Activated CD4-positive, alpha-beta T cell treated with anti-CD3 and anti-CD28 coated beads, Interleukin-2, amount 10 ng/mL, durations not matched to agents 24 days and 14 days (primary cell): ENCODE measurements around the gene SIDT2. TPM values are rescaled to one million over a fixed set of nuclear protein-coding genes. Genes with fewer than 3 reads are reported as not detected.

Source experiments
- DNase-seq: peaks from one replicate; pipeline ENCODE4 v3.0.0; 2022
- H3K27ac Mint-ChIP-seq: one replicate; pipeline ENCODE4 v1.8.0; 2022; ENCODE audit warnings: mild to moderate bottlenecking, mixed read lengths
- H3K27me3 Mint-ChIP-seq: one replicate; pipeline ENCODE4 v1.8.0; 2022; ENCODE audit warnings: mixed read lengths
- H3K36me3 Mint-ChIP-seq: one replicate; pipeline ENCODE4 v1.8.0; 2022; ENCODE audit warnings: low read depth, mild to moderate bottlenecking, mixed read lengths
- H3K4me1 Mint-ChIP-seq: one replicate; pipeline ENCODE4 v1.8.0; 2021; ENCODE audit warnings: mixed read lengths
- H3K4me3 Mint-ChIP-seq: one replicate; pipeline ENCODE4 v1.8.0; 2022; ENCODE audit warnings: mild to moderate bottlenecking, moderate library complexity, mixed read lengths
- H3K9me3 Mint-ChIP-seq: one replicate; pipeline ENCODE4 v1.8.0; 2021; ENCODE audit warnings: mixed read lengths
- intact Hi-C: fragments of 100-400 bp; cut with micrococcal nuclease; formaldehyde crosslinking; loops from one replicate; pipeline ENCODE4 v1.15.1; 2023
- total RNA-seq: library from RNA; stranded (reverse); gene quantifications from 2 replicates; pipeline ENCODE4 v1.2.3, GENCODE V29; 2022

The SIDT2 gene
- total RNA-seq, 1 donor from 2014 or later, result 23.9 TPM

DNA sequence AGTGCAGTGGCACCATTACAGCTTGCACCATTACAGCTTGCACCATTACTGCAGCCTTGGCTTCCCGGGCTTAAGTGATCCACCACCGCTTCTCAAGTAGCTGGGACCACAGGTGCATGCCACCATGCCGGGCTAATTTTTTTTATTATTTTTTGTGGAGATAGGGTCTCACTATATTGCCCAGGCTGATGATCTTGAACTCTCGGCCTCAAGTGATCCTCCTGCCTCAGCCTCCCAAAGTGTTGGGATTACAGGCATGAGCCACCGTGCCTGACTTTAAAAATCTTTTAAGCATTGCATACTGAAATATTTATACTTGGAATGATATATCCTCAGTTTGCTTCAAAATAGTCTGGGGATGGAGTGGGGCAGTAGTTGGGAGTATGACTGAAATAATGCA lies 24.1 kb upstream of the SIDT2 start:
- no peaks in the 10 kb centered on the region for H3K9me3 Mint-ChIP-seq
- H3K27ac Mint-ChIP-seq, result no peak overlapping the region
- no peaks in the 10 kb centered on the region for H3K27me3 Mint-ChIP-seq
- intact Hi-C loops, result no loop called here
- peaks cover 6% of the 10 kb centered on the region for H3K4me1 Mint-ChIP-seq
- no peak for DNase-seq
- H3K4me3 Mint-ChIP-seq, result no peak overlapping the region
- H3K36me3 Mint-ChIP-seq, result peaks cover 26% of the 10 kb centered on the region

DNA sequence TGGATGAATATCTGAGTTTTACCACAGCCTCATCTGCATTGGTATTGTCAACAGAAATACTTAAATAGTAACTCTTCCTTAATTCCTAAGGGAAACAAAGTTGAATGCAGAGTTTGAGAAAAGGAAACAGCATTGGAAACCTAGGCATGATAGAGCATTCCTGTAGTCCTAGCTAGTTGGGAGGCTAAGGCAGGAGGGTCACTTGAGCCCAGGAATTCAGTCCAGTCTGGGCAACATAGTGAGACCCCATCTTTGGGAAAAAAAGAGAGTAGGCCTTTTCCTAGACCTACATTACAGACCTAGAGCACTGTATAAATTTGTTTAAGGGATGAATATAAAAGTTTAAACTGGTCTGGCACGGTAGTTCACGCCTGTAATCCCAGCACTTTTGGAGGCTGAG lies 21.0 kb upstream of the SIDT2 start:
- intact Hi-C loops, result no loop called here
- Mint-ChIP-seq H3K4me1 (peaks cover 4% of the 10 kb centered on the region), H3K9me3 (no peaks in the 10 kb centered on the region), H3K4me3 (no peak overlapping the region), H3K36me3 (peaks cover 37% of the 10 kb centered on the region), H3K27me3 (no peaks in the 10 kb centered on the region), H3K27ac (no peak overlapping the region)
- no peak for DNase-seq

DNA sequence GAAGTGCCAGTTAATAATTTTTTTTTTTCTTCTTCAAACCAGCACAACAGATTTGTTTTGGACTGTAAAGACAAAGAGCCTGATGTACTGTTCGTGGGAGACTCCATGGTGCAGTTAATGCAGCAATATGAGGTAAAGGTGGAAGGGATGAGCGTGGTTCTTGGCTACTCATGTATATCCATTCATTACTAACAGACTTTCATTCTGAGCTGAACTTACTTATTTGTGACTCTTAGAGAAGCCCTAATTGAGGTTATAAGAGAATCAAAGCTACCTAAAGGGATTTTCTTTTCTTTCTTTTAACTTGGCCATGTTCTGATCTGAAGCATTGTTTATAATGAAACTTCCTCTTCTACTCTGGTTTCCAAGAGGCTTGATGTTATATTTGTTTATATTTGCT lies 18.7 kb upstream of the SIDT2 start:
- H3K9me3 Mint-ChIP-seq, result no peaks in the 10 kb centered on the region
- no peaks in the 10 kb centered on the region for H3K27me3 Mint-ChIP-seq
- peaks cover 40% of the 10 kb centered on the region for H3K36me3 Mint-ChIP-seq
- intact Hi-C loops, result no loop called here
- no peak for DNase-seq
- H3K4me3 Mint-ChIP-seq, result no peak overlapping the region
- no peak overlapping the region for H3K27ac Mint-ChIP-seq
- peaks cover 2% of the 10 kb centered on the region for H3K4me1 Mint-ChIP-seq

DNA sequence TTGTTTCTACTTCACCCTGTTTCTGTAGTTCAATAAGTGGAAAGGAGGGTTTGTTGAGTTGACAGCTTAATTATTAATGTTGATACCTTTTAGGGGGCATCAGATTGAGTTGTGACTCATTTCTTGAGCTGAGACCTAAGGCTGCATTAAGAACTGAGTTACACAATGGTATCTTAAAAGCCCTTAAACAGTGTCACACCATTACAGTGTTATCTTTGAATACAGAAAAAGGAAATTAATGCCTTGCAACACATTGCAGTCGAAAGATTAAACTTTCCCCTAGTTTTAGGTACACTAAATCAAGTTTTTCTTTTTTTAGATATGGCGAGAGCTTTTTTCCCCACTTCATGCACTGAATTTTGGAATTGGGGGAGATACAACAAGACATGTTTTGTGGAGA lies 17.7 kb upstream of the SIDT2 start:
- Mint-ChIP-seq H3K9me3 (no peaks in the 10 kb centered on the region), H3K4me3 (no peak overlapping the region), H3K36me3 (peaks cover 46% of the 10 kb centered on the region), H3K27ac (peak overlapping the region; percentile 41), H3K4me1 (peaks cover 2% of the 10 kb centered on the region), H3K27me3 (no peaks in the 10 kb centered on the region)
- no peak for DNase-seq
- intact Hi-C loops, result no loop called here

DNA sequence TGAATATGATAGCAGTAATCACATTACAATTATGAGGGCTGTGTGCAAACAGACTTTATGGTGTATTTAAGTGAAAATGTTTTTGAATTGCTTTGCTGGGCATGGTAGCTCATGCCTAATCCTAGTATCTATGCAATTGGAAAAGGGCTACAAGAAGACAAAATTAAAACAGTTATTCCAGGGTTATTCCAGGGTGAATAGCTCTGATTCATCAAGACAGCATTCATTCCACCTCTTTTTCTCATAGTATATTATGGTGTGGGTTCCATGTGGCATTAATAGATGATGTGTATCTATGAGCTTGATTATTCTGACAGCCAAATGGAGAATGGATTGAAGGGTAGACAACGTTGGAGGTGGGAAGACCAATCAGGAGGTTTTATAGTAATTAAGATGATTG lies 12.1 kb upstream of the SIDT2 start:
- H3K36me3 Mint-ChIP-seq, result peaks cover 53% of the 10 kb centered on the region
- no peak overlapping the region for H3K4me3 Mint-ChIP-seq
- no peaks in the 10 kb centered on the region for H3K27me3 Mint-ChIP-seq
- no peaks in the 10 kb centered on the region for H3K9me3 Mint-ChIP-seq
- H3K27ac Mint-ChIP-seq, result no peak overlapping the region
- intact Hi-C loops, result no loop called here
- DNase-seq, result no peak
- peaks cover 2% of the 10 kb centered on the region for H3K4me1 Mint-ChIP-seq

DNA sequence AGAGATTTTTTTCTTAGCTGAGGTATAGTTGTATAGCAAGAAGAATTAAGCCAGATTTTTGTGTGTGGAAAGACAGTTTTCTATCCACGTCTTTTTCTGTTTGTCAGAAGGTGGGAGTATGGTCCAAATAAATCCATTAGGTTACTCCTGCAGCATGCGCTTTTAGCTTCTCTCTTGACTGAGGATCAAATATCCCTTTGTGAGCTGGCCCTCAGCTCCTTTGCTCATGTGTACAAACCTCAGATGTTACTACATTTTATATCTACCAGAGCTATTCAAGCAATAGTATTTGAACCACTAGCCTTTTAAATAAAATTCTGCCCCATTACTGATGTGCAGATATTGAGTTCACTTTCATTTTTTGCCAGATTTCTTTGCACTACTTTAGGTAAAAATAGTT lies 8.8 kb upstream of the SIDT2 start:
- intact Hi-C loops, result no loop called here
- Mint-ChIP-seq H3K27me3 (no peaks in the 10 kb centered on the region), H3K4me3 (no peak overlapping the region), H3K9me3 (no peaks in the 10 kb centered on the region), H3K36me3 (peaks cover 41% of the 10 kb centered on the region), H3K27ac (no peak overlapping the region), H3K4me1 (peaks cover 10% of the 10 kb centered on the region)
- DNase-seq, result no peak

DNA sequence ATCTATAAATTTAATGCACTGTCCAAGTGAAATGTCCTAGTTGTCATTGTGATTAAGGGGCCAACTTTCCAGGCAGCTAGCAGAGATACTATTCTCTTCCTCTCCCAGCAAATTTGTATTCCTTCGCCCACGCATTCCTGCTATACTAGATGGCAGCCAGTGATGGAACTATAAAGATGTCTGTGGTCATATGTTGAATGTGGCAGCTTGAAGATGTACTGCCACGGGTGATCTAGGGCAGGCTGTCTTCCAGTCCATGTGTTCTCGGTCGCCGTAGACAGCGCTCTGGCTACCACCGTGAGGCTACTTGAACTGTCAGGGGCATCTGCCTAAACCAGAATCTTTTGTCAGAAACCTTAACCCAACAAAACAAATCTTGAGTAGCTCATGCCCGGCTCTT lies 8.3 kb upstream of the SIDT2 start:
- Mint-ChIP-seq H3K4me3 (no peak overlapping the region), H3K36me3 (peaks cover 38% of the 10 kb centered on the region), H3K27ac (no peak overlapping the region), H3K27me3 (no peaks in the 10 kb centered on the region), H3K4me1 (peaks cover 10% of the 10 kb centered on the region), H3K9me3 (no peaks in the 10 kb centered on the region)
- intact Hi-C loops, result no loop called here
- DNase-seq, result no peak

DNA sequence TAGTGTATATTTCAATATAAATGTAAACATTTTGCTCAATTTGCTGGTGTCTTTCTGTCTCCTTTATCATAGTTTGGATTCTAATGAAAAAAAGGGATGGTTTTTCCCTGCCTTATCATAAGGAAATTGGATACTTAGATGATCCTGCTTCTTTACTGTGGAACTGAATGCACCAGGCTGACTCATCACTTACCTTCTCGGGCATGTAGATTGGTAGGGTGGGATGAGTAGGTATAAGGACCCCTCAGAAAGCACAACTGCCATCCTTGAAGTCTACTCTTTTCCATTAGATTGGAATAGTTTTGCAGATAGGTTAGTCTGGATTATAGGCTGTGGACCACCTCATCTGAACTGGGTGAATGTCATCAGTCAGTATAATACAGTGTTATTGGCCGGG lies 7.5 kb upstream of the SIDT2 start:
- no peak for DNase-seq
- peaks cover 33% of the 10 kb centered on the region for H3K36me3 Mint-ChIP-seq
- H3K9me3 Mint-ChIP-seq, result no peaks in the 10 kb centered on the region
- H3K4me1 Mint-ChIP-seq, result peaks cover 10% of the 10 kb centered on the region
- peak overlapping the region; percentile 34 for H3K27ac Mint-ChIP-seq
- intact Hi-C loops, result no loop called here
- H3K4me3 Mint-ChIP-seq, result no peak overlapping the region
- H3K27me3 Mint-ChIP-seq, result no peaks in the 10 kb centered on the region

DNA sequence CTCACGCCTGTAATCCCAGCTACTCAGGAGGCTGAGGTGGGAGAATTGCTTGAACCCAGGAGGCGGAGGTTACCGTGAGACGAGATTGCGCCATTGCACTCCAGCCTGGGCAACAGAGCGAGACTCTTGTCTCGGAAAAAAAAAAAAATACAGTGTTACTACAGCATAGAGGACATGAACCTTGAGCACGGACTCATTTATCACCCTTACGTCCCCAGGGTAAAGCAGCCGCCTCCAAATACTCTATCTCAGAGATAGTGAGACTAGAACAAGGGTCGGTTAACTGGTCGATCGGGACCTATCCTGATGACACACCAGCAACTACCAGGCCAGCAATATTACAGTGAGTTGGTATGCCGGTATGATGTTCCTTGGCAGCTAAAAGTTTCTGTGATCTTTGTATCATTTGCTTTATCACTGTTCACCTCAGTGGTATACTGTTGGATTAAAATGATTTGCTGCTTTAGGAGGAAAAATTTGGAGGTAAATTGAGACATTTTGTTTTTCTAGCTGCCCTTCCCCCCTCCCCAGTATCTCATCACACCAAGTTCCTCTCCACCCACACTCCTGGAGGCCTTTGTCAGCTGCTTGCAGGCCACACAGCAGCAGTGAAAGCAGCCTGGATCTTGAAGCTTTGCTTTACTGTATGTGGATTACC lies 7.0 kb upstream of the SIDT2 start:
- H3K27ac Mint-ChIP-seq, result peak overlapping the region; percentile 18
- DNase-seq, result no peak
- H3K36me3 Mint-ChIP-seq, result peaks cover 28% of the 10 kb centered on the region
- no peak overlapping the region for H3K4me3 Mint-ChIP-seq
- H3K9me3 Mint-ChIP-seq, result no peaks in the 10 kb centered on the region
- intact Hi-C loops, result no loop called here
- peaks cover 10% of the 10 kb centered on the region for H3K4me1 Mint-ChIP-seq
- no peaks in the 10 kb centered on the region for H3K27me3 Mint-ChIP-seq

DNA sequence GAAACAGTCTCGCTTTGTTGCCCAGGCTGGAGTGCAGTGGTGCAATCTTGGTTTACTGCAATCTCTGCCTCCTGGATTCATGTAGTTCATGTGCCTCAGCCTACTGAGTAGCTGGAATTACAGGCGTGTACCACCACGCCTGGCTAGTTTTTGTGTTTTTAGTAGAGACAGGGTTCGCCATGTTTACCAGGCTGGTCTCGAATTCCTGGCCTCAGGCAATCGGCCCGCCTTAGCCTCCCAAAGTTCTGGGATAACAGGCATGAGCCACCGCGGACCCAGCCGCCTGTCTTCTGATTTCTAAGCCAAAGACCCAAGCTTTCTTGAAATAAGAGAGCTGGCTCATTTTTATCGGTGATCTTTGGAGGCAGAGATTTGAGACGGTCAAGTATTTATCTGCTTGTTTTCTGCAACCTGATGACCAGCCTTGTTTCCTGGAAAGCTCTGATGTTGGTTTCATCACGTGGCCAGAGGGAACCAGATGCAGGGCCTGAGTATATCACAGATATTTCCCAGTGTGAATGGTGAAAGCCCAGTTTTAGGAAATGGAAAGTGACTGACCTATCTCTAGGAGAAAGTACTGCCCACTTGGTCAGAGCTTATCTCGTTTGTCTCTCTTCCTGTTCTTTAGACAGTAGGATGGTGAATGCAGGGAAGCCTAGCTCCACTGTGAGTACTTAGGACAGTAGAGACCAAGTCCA lies 5.7 kb upstream of the SIDT2 start:
- Mint-ChIP-seq H3K9me3 (no peaks in the 10 kb centered on the region), H3K4me1 (peaks cover 14% of the 10 kb centered on the region), H3K27me3 (no peaks in the 10 kb centered on the region), H3K4me3 (no peak overlapping the region), H3K27ac (no peak overlapping the region), H3K36me3 (peaks cover 22% of the 10 kb centered on the region)
- intact Hi-C loops, result no loop called here
- no peak for DNase-seq

DNA sequence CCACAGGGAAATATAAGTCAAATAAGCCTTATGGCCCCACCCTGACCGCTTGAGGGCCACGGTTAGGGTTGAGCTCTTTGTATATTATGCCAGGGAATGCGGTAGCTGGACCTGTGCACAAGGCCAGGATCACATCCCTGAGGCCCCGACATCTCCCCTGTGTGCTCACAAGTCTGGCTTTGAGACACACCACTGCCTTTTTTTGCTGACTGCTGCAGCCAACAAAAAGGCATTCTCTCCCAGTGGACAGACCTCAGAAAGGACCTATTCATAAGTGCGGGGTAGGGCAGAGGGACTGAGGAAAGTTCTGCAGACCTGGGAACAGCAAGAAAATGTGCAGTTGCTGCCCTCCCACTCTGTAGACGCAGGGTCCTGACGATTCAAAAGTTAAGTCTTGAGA lies 3.4 kb upstream of the SIDT2 start:
- Mint-ChIP-seq H3K4me3 (no peak overlapping the region), H3K4me1 (peaks cover 24% of the 10 kb centered on the region), H3K36me3 (peaks cover 13% of the 10 kb centered on the region), H3K27me3 (no peaks in the 10 kb centered on the region), H3K27ac (no peak overlapping the region), H3K9me3 (no peaks in the 10 kb centered on the region)
- DNase-seq, result no peak
- intact Hi-C loops, result no loop called here

DNA sequence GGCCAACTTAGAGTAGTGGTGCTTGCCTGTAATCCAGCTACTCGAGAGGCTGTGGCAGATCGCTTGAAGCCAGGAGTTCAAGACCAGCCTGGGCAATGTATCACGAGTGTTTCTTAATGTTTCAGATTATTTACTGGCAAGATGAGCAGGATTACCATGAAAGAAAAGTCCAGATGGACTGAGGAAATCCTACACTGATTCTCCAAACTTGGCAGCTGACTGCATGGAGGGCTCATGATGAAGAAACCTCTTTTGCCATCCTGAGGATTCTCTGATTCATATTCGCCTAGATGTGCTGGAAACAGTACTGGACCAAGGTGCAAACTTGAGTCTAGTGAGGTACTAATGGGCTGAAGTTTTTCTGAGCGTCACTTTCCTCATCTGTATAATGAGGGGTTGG lies 2.8 kb upstream of the SIDT2 start:
- H3K27me3 Mint-ChIP-seq, result no peaks in the 10 kb centered on the region
- H3K9me3 Mint-ChIP-seq, result no peaks in the 10 kb centered on the region
- no peak overlapping the region for H3K27ac Mint-ChIP-seq
- H3K36me3 Mint-ChIP-seq, result peaks cover 10% of the 10 kb centered on the region
- DNase-seq, result no peak
- no peak overlapping the region for H3K4me3 Mint-ChIP-seq
- intact Hi-C loops, result no loop called here
- H3K4me1 Mint-ChIP-seq, result peaks cover 29% of the 10 kb centered on the region

DNA sequence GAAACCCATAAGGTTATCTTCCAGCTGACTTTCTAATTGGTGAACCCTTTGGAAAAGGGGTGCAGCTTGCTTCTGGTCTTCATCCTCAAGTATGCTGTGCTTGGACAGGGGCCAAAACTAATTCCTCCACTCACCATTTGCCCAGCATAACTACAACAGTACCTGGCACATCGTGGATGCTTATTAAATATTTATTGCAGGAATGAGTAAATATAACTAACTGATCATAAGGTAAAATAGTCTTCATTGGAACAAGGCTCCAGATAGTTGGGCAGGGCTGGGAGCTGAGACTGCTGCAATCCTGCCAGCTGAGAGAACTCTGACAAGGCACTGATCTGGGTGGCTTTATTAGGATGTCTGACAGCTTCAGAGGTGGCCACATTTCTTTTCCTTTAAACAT lies 2.4 kb upstream of the SIDT2 start:
- no peak for DNase-seq
- Mint-ChIP-seq H3K27ac (no peak overlapping the region), H3K4me3 (no peak overlapping the region), H3K36me3 (peaks cover 6% of the 10 kb centered on the region), H3K4me1 (peaks cover 32% of the 10 kb centered on the region), H3K27me3 (no peaks in the 10 kb centered on the region), H3K9me3 (no peaks in the 10 kb centered on the region)
- intact Hi-C loops, result no loop called here

DNA sequence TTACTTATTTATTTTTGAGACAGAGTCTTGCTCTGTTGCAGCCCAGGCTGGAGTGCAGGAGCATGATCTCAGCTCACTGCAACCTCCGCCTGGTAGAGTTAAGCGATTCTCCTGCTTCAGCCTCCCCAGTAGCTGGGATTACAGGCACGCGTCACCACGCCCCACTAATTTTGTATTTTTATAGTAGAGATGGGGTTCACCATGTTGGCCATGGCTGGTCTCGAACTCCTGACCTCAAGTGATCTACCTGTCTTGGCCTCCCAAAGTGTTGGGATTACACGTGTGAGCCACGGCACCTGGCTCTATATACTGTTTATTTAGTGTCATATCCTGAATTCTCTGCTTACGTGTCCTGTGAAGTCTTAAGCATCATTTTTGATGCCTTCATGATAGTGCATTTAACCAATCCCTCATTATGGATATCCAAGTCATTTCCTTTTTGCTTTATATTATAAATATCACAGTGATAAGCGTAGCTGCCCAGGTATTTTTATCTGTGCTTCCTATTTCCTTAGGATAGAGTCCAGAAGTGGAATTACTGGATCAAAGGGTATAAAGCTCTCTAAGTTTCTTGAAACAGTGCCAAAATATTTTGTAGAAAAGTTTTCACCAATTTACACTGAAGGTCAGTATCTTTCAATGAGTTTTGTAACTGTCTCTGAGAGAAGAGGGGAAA lies 871 bp upstream of the SIDT2 start:
- Mint-ChIP-seq H3K4me1 (peaks cover 27% of the 10 kb centered on the region), H3K4me3 (peak overlapping the region; percentile 88), H3K9me3 (no peaks in the 10 kb centered on the region), H3K36me3 (no peaks in the 10 kb centered on the region), H3K27me3 (no peaks in the 10 kb centered on the region), H3K27ac (peak overlapping the region; percentile 86)
- intact Hi-C loops, result loop anchor here (1.0 to 2.0 kb wide), 3 partner anchors 33 to 149 kb away; partner anchors contain the start of genes CEP164 and PAFAH1B2
- DNase-seq, result no peak
